HCT116 (cell line): ENCODE measurements around the gene ZNF25. TPM values are rescaled to one million over a fixed set of nuclear protein-coding genes. Genes with fewer than 3 reads are reported as not detected.
"Not testable (repeated sequence)": the region's sequence is repeated elsewhere in the genome, so short reads cannot be mapped to it uniquely, and the experiment has no call there.

Source experiments
- ATAC-seq: fragments of 200-7000 bp; cut with Tn5 transposase; 2 replicates; pipeline ENCODE4 v1.9.1; 2020; ENCODE audit warnings: mild to moderate bottlenecking, moderate library complexity
- BruUV-seq: library from RNA; stranded (reverse); fragments of 400-500 nt; replicated peaks from 2 replicates; lab custom pipeline; 2021; lab: Mats Ljungman, UMichigan
- CTCF ChIA-PET: fragments of 300-600 bp; sonication (Branson Sonifier 250); formaldehyde crosslinking; loops from one replicate; lab custom pipeline; 2021; ENCODE audit warnings: antibody characterized with exemption; lab: Charles Lee
- POLR2A ChIA-PET: fragments of 300-600, 350-600 bp; sonication (Branson Sonifier 250); formaldehyde crosslinking; loops from one replicate; lab custom pipeline; 2021; ENCODE audit warnings: antibody characterized with exemption; lab: Charles Lee
- RAD21 ChIA-PET, 2 experiments: fragments of 300-600 bp; sonication (Branson Sonifier 250); formaldehyde crosslinking; loops; one replicate each; lab custom pipeline; 2023; ENCODE audit warnings: low total read pairs in 2 of 2; ENCODE audit not compliant: uncharacterized antibody in 2 of 2, unreplicated experiment in 2 of 2, low non-redundant PET in 1 of 2; lab: Charles Lee
- DNase-seq: peaks from one replicate; pipeline ENCODE4 v3.0.0-alpha.2; 2010; ENCODE audit warnings: low read depth, low spot score
- H2AFZ ChIP-seq: fragments of 200-600 bp; shearing (Covaris generic), sonication (generic); 2 replicates; pipeline ENCODE4 v1.6.1; 2017; ENCODE audit warnings: low read depth, mixed run types, mixed read lengths, antibody characterized with exemption, low read length; ENCODE audit not compliant: poor library complexity, severe bottlenecking
- H3K27ac ChIP-seq: 2 replicates; pipeline ENCODE4 v1.5.1; 2012; ENCODE audit warnings: low read depth, low read length
- H3K27me3 ChIP-seq: fragments of 200-600 bp; sonication (generic); 2 replicates; pipeline ENCODE4 v1.6.1; 2016; ENCODE audit warnings: mixed run types, low read length, mixed read lengths; ENCODE audit not compliant: insufficient read depth
- H3K36me3 ChIP-seq, 2 experiments: fragments of 200-500 bp in 1 of 2; fragments of 200-600 bp in 1 of 2; sonication (Bioruptor generic) in 1 of 2; sonication (generic) in 1 of 2; 2 replicates each; pipeline versions ENCODE4 v1.5.1 to v1.6.1; 2014 to 2016; ENCODE audit warnings: low read length in 2 of 2, inconsistent platforms in 1 of 2, mixed read lengths in 1 of 2, mixed run types in 1 of 2; ENCODE audit not compliant: insufficient read depth in 2 of 2, control insufficient read depth in 1 of 2
- H3K4me1 ChIP-seq, 2 experiments: fragments of 200-600 bp in 1 of 2; sonication (generic) in 1 of 2; 2 replicates each; pipeline versions ENCODE4 v1.5.1 to v1.6.1; 2012 to 2017; ENCODE audit warnings: low read length in 2 of 2, inconsistent platforms in 1 of 2, mild to moderate bottlenecking in 1 of 2, mixed read lengths in 1 of 2, mixed run types in 1 of 2, moderate library complexity in 1 of 2; ENCODE audit not compliant: insufficient read depth in 2 of 2, control insufficient read depth in 1 of 2
- H3K4me2 ChIP-seq: fragments of 200-600 bp; sonication (generic); 2 replicates; pipeline ENCODE4 v1.6.1; 2017; ENCODE audit warnings: mixed run types, low read length, mixed read lengths
- H3K4me3 ChIP-seq, 2 experiments: fragments of 200-600 bp in 1 of 2; sonication (generic) in 1 of 2; replicated peaks in 1 of 2; 2 replicates each; pipeline ENCODE4 v1.5.1; 2011 to 2016; ENCODE audit warnings: low read length in 2 of 2, control low read depth in 1 of 2, low read depth in 1 of 2, mild to moderate bottlenecking in 1 of 2, mixed read lengths in 1 of 2, mixed run types in 1 of 2
- H3K79me2 ChIP-seq: fragments of 200-600 bp; sonication (generic); 2 replicates; pipeline ENCODE4 v1.6.1; 2017; ENCODE audit warnings: mild to moderate bottlenecking, mixed run types, low read length, moderate library complexity, mixed read lengths; ENCODE audit not compliant: insufficient read depth
- H3K9ac ChIP-seq: fragments of 200-600 bp; sonication (generic); 2 replicates; pipeline ENCODE4 v1.6.1; 2016; ENCODE audit warnings: low read length, mixed read lengths
- H3K9me2 ChIP-seq: fragments of 200-600 bp; sonication (generic), shearing (Covaris generic); 2 replicates; pipeline ENCODE4 v1.6.1; 2017; ENCODE audit warnings: mixed run types, mild to moderate bottlenecking, moderate library complexity; ENCODE audit not compliant: insufficient read depth
- H3K9me3 ChIP-seq, 2 experiments: fragments of 200-500 bp in 1 of 2; fragments of 200-600 bp in 1 of 2; sonication (Bioruptor generic) in 1 of 2; sonication (generic) in 1 of 2; 2 replicates each; pipeline ENCODE4 v1.6.1; 2014 to 2017; ENCODE audit warnings: low read length in 2 of 2, mixed read lengths in 2 of 2, inconsistent platforms in 1 of 2, low read depth in 1 of 2, mild to moderate bottlenecking in 1 of 2, mixed run types in 1 of 2, moderate library complexity in 1 of 2; ENCODE audit not compliant: control insufficient read depth in 1 of 2, insufficient read depth in 1 of 2
- H4K20me1 ChIP-seq: fragments of 200-600 bp; sonication (generic), shearing (Covaris generic); 2 replicates; pipeline ENCODE4 v1.6.1; 2017; ENCODE audit warnings: mixed run types, mild to moderate bottlenecking, moderate library complexity; ENCODE audit not compliant: insufficient read depth
- ATF3 ChIP-seq: IDR thresholded peaks from 2 replicates; pipeline ENCODE4 v1.6.1; 2012
- CTCF ChIP-seq, 3 experiments: fragments of 200-600 bp in 1 of 3; sonication (generic) in 1 of 3; IDR thresholded peaks in 2 of 3; conservative IDR thresholded peaks in 1 of 3; 2 replicates each; pipeline ENCODE4 v1.5.1; 2012 to 2017; ENCODE audit warnings: low read depth in 2 of 3, low read length in 2 of 3, antibody characterized with exemption in 1 of 3, borderline replicate concordance in 1 of 3, control low read depth in 1 of 3, mild to moderate bottlenecking in 1 of 3, mixed read lengths in 1 of 3, mixed run types in 1 of 3, moderate library complexity in 1 of 3; ENCODE audit not compliant: insufficient read depth in 1 of 3
- EGR1 ChIP-seq: IDR thresholded peaks from 2 replicates; pipeline ENCODE4 v1.6.1; 2012; ENCODE audit warnings: low read depth
- ELF1 ChIP-seq: IDR thresholded peaks from 2 replicates; pipeline ENCODE4 v1.6.1; 2012; ENCODE audit warnings: low read depth, borderline replicate concordance
- EZH2 ChIP-seq: fragments of 200-600 bp; sonication (generic); IDR thresholded peaks from 2 replicates; pipeline ENCODE4 v1.6.1; 2017; ENCODE audit warnings: antibody characterized with exemption, mixed run types
- EZH2phosphoT487 ChIP-seq: fragments of 200-600 bp; IDR thresholded peaks from 2 replicates; pipeline ENCODE4 v1.6.1; 2018; ENCODE audit warnings: antibody characterized with exemption, borderline replicate concordance
- FOSL1 ChIP-seq: IDR thresholded peaks from 2 replicates; pipeline ENCODE4 v1.6.1; 2012; ENCODE audit warnings: low read depth
- POLR2A ChIP-seq: IDR thresholded peaks from 2 replicates; pipeline ENCODE4 v1.7.0; 2011; ENCODE audit warnings: borderline replicate concordance; ENCODE audit not compliant: insufficient read depth, insufficient read length; ENCODE audit errors: extremely low read depth
- POLR2AphosphoS5 ChIP-seq: IDR thresholded peaks from 2 replicates; pipeline ENCODE4 v1.6.1; 2011; ENCODE audit warnings: mild to moderate bottlenecking, low read depth, low read length, moderate library complexity
- RAD21 ChIP-seq: IDR thresholded peaks from 2 replicates; pipeline ENCODE4 v1.6.1; 2012; ENCODE audit warnings: low read depth, mild to moderate bottlenecking
- SIN3A ChIP-seq: IDR thresholded peaks from 2 replicates; pipeline ENCODE4 v1.6.1; 2012; ENCODE audit warnings: low read depth
- SRF ChIP-seq: IDR thresholded peaks from 2 replicates; pipeline ENCODE4 v1.6.1; 2012; ENCODE audit warnings: low read depth
- intact Hi-C: fragments of 100-400 bp; cut with micrococcal nuclease; formaldehyde crosslinking; loops from 2 replicates; pipeline ENCODE4 v1.10.0; 2022
- total RNA-seq: library from RNA; stranded (reverse); gene quantifications from one replicate; pipeline ENCODE4 v1.2.1, GENCODE V29; 2021; ENCODE audit not compliant: unreplicated experiment

Gene ZNF25
- total RNA-seq, 1 experiment from 2014 or later, result 4.6 TPM

GRCh38 chr10:37998920-37999319 lies 22.5 kb upstream of the ZNF25 start:
- H3K79me2 ChIP-seq, H3K36me3 ChIP-seq, H4K20me1 ChIP-seq, intact Hi-C loops, H3K9me3 ChIP-seq, H3K27ac ChIP-seq, H3K4me2 ChIP-seq, ATAC-seq, H3K27me3 ChIP-seq, H3K9me2 ChIP-seq, H3K4me3 ChIP-seq, H3K9ac ChIP-seq, CTCF ChIA-PET, H3K4me1 ChIP-seq, RAD21 ChIA-PET, BruUV-seq, DNase-seq, H2AFZ ChIP-seq, POLR2A ChIA-PET: not testable (repeated sequence)

- no peak overlapping the region for H3K9ac ChIP-seq
- TF ChIP-seq EZH2phosphoT487 (no peak), RAD21 (0 out of 2 replicates have a peak, but pooled peaks have one; percentile 15), FOSL1 (no peak), CTCF (IDR thresholded peaks at IDR 0.05 in 2 of 3, conservative IDR thresholded peaks at IDR 0.05 in 1 of 3; ENCODE audit: borderline replicate concordance in 1 of 3, insufficient read depth in 1 of 3, low read depth in 2 of 3, low read length in 2 of 3) (peak in 2 of 3 experiments; percentile 13 to 28; a peak in 1 of 6 replicates), ATF3 (no peak), EGR1 (no peak), EZH2 (no peak), POLR2A (no peak), SIN3A (no peak), POLR2AphosphoS5 (no peak), SRF (no peak), ELF1 (no peak)
- H3K79me2 ChIP-seq, result no peaks in the 10 kb centered on the region
- ChIA-PET POLR2A (no interaction called here), RAD21 (no interaction called here), CTCF (interaction anchor here (1.0 kb wide), 1 partner anchor 374 kb away, joined by 3 read pairs; no protein-coding TSS in a partner anchor)
- no peaks in the 10 kb centered on the region for H3K36me3 ChIP-seq
- H3K4me1 ChIP-seq, result no peaks in the 10 kb centered on the region
- no peak overlapping the region for H3K4me3 ChIP-seq
- no peaks in the 10 kb centered on the region for H3K9me2 ChIP-seq
- H3K4me2 ChIP-seq, result no peak overlapping the region
- H3K27ac ChIP-seq, result no peak overlapping the region
- no TSS peak for BruUV-seq
- ATAC-seq, result no peak
- H4K20me1 ChIP-seq, result no peaks in the 10 kb centered on the region
- intact Hi-C loops, result no loop called here
- no peaks in the 10 kb centered on the region for H3K9me3 ChIP-seq
- H2AFZ ChIP-seq, result no peak overlapping the region
- DNase-seq, result no peak
- no peaks in the 10 kb centered on the region for H3K27me3 ChIP-seq
Measured at GRCh38 chr10:37992083-37992482, 15.6 kb upstream of the ZNF25 start.
